ENCODE data around the gene MAPKAPK3.

- TF ChIP-seq CTCF (IDR thresholded peaks at IDR 0.05), result no peak
- no peak for TF ChIP-seq POLR2A (IDR thresholded peaks at IDR 0.05)
These were observed 14.3 kb upstream of the MAPKAPK3 start for GRCh38 chr3:50602595-50603191.
